Transverse colon (tissue), 4 donors: ENCODE measurements around the gene PLXNC1.

ENCODE experiments used
- CTCF ChIP-seq, 5 experiments: fragments of 200-600 bp in 3 of 5; fragments of 450-650 bp in 2 of 5; sonication (generic) in 3 of 5; IDR thresholded peaks; 1 replicate in 2 of 5; 2 replicates in 3 of 5; pipeline ENCODE4 v1.5.1; 2016 to 2017; ENCODE audit warnings: antibody characterized with exemption in 5 of 5, inconsistent platforms in 3 of 5, mild to moderate bottlenecking in 2 of 5, moderate library complexity in 1 of 5
- EP300 ChIP-seq: sonication (generic); formaldehyde crosslinking; IDR thresholded peaks from one replicate; pipeline ENCODE4 v1.6.1; 2017; ENCODE audit warnings: antibody characterized with exemption, low read depth
- POLR2A ChIP-seq: fragments of 450-650 bp; IDR thresholded peaks from one replicate; pipeline ENCODE4 v1.6.1; 2016; ENCODE audit warnings: antibody characterized with exemption, mild to moderate bottlenecking, moderate library complexity
- POLR2AphosphoS5 ChIP-seq, 3 donors: sonication (generic); formaldehyde crosslinking; IDR thresholded peaks; one replicate each; pipeline ENCODE4 v1.6.1; 2016; ENCODE audit warnings: antibody characterized with exemption in 3 of 3

- no peak for TF ChIP-seq POLR2AphosphoS5 (IDR thresholded peaks at IDR 0.05)
- TF ChIP-seq POLR2A, result no peak
- TF ChIP-seq CTCF (IDR thresholded peaks at IDR 0.05), result no peak
- TF ChIP-seq EP300, result no peak
Measured at GRCh38 chr12:94185801-94186200, 37.4 kb downstream of the PLXNC1 start.
